Endothelial cell of umbilical vein (primary cell): Measurements from ENCODE around the gene POGZ. TPM values are rescaled to one million over a fixed set of nuclear protein-coding genes. Genes with fewer than 3 reads are reported as not detected.

Experiments used
- BruUV-seq: library from RNA; stranded (reverse); fragments of 400-500 nt; replicated peaks from 2 replicates; lab custom pipeline; 2021; lab: Mats Ljungman, UMichigan
- CTCF ChIA-PET: fragments of 300-600, 350-600 bp; sonication (Branson Sonifier 250); formaldehyde crosslinking; loops from one replicate; lab custom pipeline; 2021; ENCODE audit warnings: antibody characterized with exemption, inconsistent platforms; lab: Charles Lee
- POLR2A ChIA-PET: fragments of 300-600, 350-600 bp; sonication (Branson Sonifier 250); formaldehyde crosslinking; loops from one replicate; lab custom pipeline; 2021; ENCODE audit warnings: antibody characterized with exemption, inconsistent platforms; lab: Charles Lee
- DNase-seq: peaks from one replicate; pipeline ENCODE4 v3.0.0-alpha.2; 2011; ENCODE audit warnings: low read depth, low spot score
- FAIRE-seq: peaks from 2 replicates; lab custom pipeline; 2011; peaks lifted over from hg19 to GRCh38; lab: Jason Lieb, UNC
- H2AFZ ChIP-seq: 2 replicates; pipeline ENCODE4 v1.6.0; 2012; ENCODE audit warnings: low read depth, low read length, control low read depth, inconsistent platforms
- H3K27ac ChIP-seq: 2 replicates; pipeline ENCODE4 v1.5.1; 2011; ENCODE audit warnings: low read depth, mild to moderate bottlenecking, control low read depth, low read length, moderate library complexity; ENCODE audit not compliant: insufficient read depth
- H3K27me3 ChIP-seq, 2 experiments: 2 replicates each; pipeline versions ENCODE4 v1.6.0 to v1.6.1; 2011; ENCODE audit warnings: low read length in 2 of 2, mixed read lengths in 1 of 2; ENCODE audit not compliant: control insufficient read depth in 2 of 2, insufficient read depth in 2 of 2
- H3K36me3 ChIP-seq, 2 experiments: 2 replicates in 1 of 2; 3 replicates in 1 of 2; pipeline ENCODE4 v1.5.1; 2011; ENCODE audit warnings: low read length in 2 of 2, mild to moderate bottlenecking in 1 of 2, moderate library complexity in 1 of 2; ENCODE audit not compliant: control insufficient read depth in 2 of 2, insufficient read depth in 2 of 2; ENCODE audit errors: extremely low read depth in 1 of 2
- H3K4me1 ChIP-seq: 3 replicates; pipeline ENCODE4 v1.5.1; 2011; ENCODE audit warnings: mild to moderate bottlenecking, low read length; ENCODE audit not compliant: control insufficient read depth, insufficient read depth; ENCODE audit errors: extremely low read depth
- H3K4me2 ChIP-seq: 2 replicates; pipeline ENCODE4 v1.6.1; 2011; ENCODE audit warnings: low read length, control low read depth, mixed read lengths; ENCODE audit not compliant: insufficient read depth
- H3K4me3 ChIP-seq, 3 experiments: fragments of 200-600 bp in 1 of 3; sonication (generic), shearing (Covaris generic) in 1 of 3; replicated peaks in 1 of 3; 2 replicates each; pipeline ENCODE4 v1.5.1; 2011 to 2016; ENCODE audit warnings: control low read depth in 3 of 3, low read length in 3 of 3, mild to moderate bottlenecking in 2 of 3, inconsistent platforms in 1 of 3, low read depth in 1 of 3, moderate library complexity in 1 of 3; ENCODE audit not compliant: insufficient read depth in 1 of 3
- H3K79me2 ChIP-seq: 2 replicates; pipeline ENCODE4 v1.6.0; 2012; ENCODE audit warnings: low read length, inconsistent platforms; ENCODE audit not compliant: control insufficient read depth, insufficient read depth
- H3K9ac ChIP-seq: replicated peaks from 2 replicates; pipeline ENCODE3; 2011; ENCODE audit warnings: low read length, control low read depth; ENCODE audit not compliant: insufficient read depth; ENCODE audit errors: extremely low read depth
- H3K9me1 ChIP-seq: replicated peaks from 3 replicates; pipeline ENCODE4 v1.6.0; 2011; ENCODE audit warnings: mild to moderate bottlenecking, low read length; ENCODE audit not compliant: control insufficient read depth, insufficient read depth; ENCODE audit errors: extremely low read depth
- H3K9me3 ChIP-seq: replicated peaks from 2 replicates; pipeline ENCODE4 v1.5.1; 2012; ENCODE audit warnings: low read length, inconsistent platforms; ENCODE audit not compliant: control insufficient read depth, insufficient read depth
- H4K20me1 ChIP-seq: replicated peaks from 2 replicates; pipeline ENCODE3; 2011; ENCODE audit warnings: mild to moderate bottlenecking, low read length; ENCODE audit not compliant: control insufficient read depth, insufficient read depth; ENCODE audit errors: extremely low read depth
- CTCF ChIP-seq, 2 donors: IDR thresholded peaks; 1 replicate in 1 of 2; 2 replicates in 1 of 2; pipeline ENCODE4 v1.5.1; 2011; ENCODE audit warnings: low read length in 2 of 2, mild to moderate bottlenecking in 2 of 2, moderate library complexity in 2 of 2, control low read depth in 1 of 2, inconsistent platforms in 1 of 2, low read depth in 1 of 2; ENCODE audit not compliant: insufficient read depth in 1 of 2; ENCODE audit errors: extremely low read depth in 1 of 2
- EZH2 ChIP-seq: IDR thresholded peaks from 2 replicates; pipeline ENCODE4 v1.6.1; 2012; ENCODE audit warnings: borderline replicate concordance, low read depth, mild to moderate bottlenecking, moderate library complexity, low read length, inconsistent platforms; ENCODE audit not compliant: severe bottlenecking
- FOS ChIP-seq: IDR thresholded peaks from 2 replicates; pipeline ENCODE4 v1.6.1; 2011; ENCODE audit warnings: mild to moderate bottlenecking, low read length, moderate library complexity, borderline replicate concordance; ENCODE audit not compliant: insufficient read depth
- GATA2 ChIP-seq: IDR thresholded peaks from 2 replicates; pipeline ENCODE4 v1.7.0; 2011; ENCODE audit warnings: low read depth, mild to moderate bottlenecking, moderate library complexity, mixed read lengths, low read length; ENCODE audit not compliant: insufficient read length, insufficient read depth
- JUN ChIP-seq: IDR thresholded peaks from 2 replicates; pipeline ENCODE4 v1.6.1; 2011; ENCODE audit warnings: borderline replicate concordance, low read depth; ENCODE audit not compliant: insufficient read length, insufficient read depth
- MAX ChIP-seq: IDR thresholded peaks from 2 replicates; pipeline ENCODE4 v1.6.1; 2011; ENCODE audit not compliant: insufficient read depth, insufficient read length
- MYC ChIP-seq: IDR thresholded peaks from one replicate; pipeline ENCODE4 v1.6.1; 2011; ENCODE audit warnings: mild to moderate bottlenecking, low read depth, low read length
- POLR2A ChIP-seq: IDR thresholded peaks from 2 replicates; pipeline ENCODE4 v1.6.1; 2012; ENCODE audit warnings: low read depth, mild to moderate bottlenecking, control low read depth, low read length
- POLR2AphosphoS5 ChIP-seq: IDR thresholded peaks from 2 replicates; pipeline ENCODE4 v1.6.1; 2012; ENCODE audit warnings: low read depth, mild to moderate bottlenecking, control low read depth, low read length, moderate library complexity; ENCODE audit not compliant: insufficient read depth
- dilution Hi-C: fragments of 300-500 bp; cut with MboI; formaldehyde crosslinking; loops from one replicate; pipeline ENCODE4 v1.15.0; 2019; ENCODE audit warnings: low sequenced_read_pairs; ENCODE audit not compliant: extremely low pct_ligation_motif_present
- intact Hi-C: fragments of 100-400 bp; cut with micrococcal nuclease; formaldehyde crosslinking; loops from one replicate; pipeline ENCODE4 v1.10.0; 2022
- polyA plus RNA-seq, 4 experiments: library from polyadenylated mRNA; depleted of rRNA in 3 of 4; stranded (reverse) in 3 of 4; unstranded in 1 of 4; fragments of >200 nt; gene quantifications; 2 replicates each; pipeline versions ENCODE4 v1.2.1 to v1.2.3, GENCODE V29; 2011 to 2012; ENCODE audit warnings: missing spikeins in 1 of 4
- total RNA-seq: library from RNA; stranded (reverse); gene quantifications from 2 replicates; pipeline ENCODE4 v1.2.3, GENCODE V29; 2021

The POGZ gene
- total and polyA plus RNA-seq, 2 donors (not counting 3 experiments of a cell fraction or from before 2014, with no cell fraction given) = 50.7 to 96.7 TPM

- no peak overlapping the region for H3K4me2 ChIP-seq
- intact Hi-C loops (no loop called here), dilution Hi-C loops (no loop called here)
- no peak for TF ChIP-seq MAX
- TF ChIP-seq JUN = no peak
- TF ChIP-seq MYC = no peak
- no peak for TF ChIP-seq CTCF (IDR thresholded peaks at IDR 0.05; ENCODE audit: extremely low read depth in 1 of 2, insufficient read depth in 1 of 2, low read depth in 1 of 2, low read length in 2 of 2)
- no peak for TF ChIP-seq POLR2A
- no peak for TF ChIP-seq EZH2
- TF ChIP-seq FOS = no peak
- no peak for TF ChIP-seq GATA2
- TF ChIP-seq POLR2AphosphoS5 = no peak
- no peaks in the 10 kb centered on the region for H3K9me3 ChIP-seq
- no TSS peak for BruUV-seq
- DNase-seq (no peak), FAIRE-seq (no peak)
- no peak overlapping the region for H3K9ac ChIP-seq
- no peaks in the 10 kb centered on the region for H3K9me1 ChIP-seq
- CTCF ChIA-PET = interaction anchor here (0.6 kb wide), 1 partner anchor 572 kb away, joined by 5 read pairs; no protein-coding TSS in a partner anchor
- H3K79me2 ChIP-seq = no peaks in the 10 kb centered on the region
- POLR2A ChIA-PET = no interaction called here
- H3K4me3 ChIP-seq = no peak overlapping the region
- H3K27me3 ChIP-seq = peaks cover 2 to 5% of the 10 kb centered on the region in 2 experiments
- H4K20me1 ChIP-seq = no peaks in the 10 kb centered on the region
- H3K36me3 ChIP-seq = no peaks in the 10 kb centered on the region
- no peak overlapping the region for H3K27ac ChIP-seq
- H3K4me1 ChIP-seq = peaks cover 2% of the 10 kb centered on the region
- no peak overlapping the region for H2AFZ ChIP-seq
Measured at GRCh38 chr1:151377150-151377884, 82.0 kb downstream of the POGZ start.
